ENCODE results near the gene SLC2A13.
"Not testable (repeated sequence)": the region's sequence is repeated elsewhere in the genome, so short reads cannot be mapped to it uniquely, and the experiment has no call there.

Gene SLC2A13

GRCh38 chr12:39848218-39848617 lies 257.7 kb downstream of the SLC2A13 start:
- FAIRE-seq: not testable (repeated sequence)

- FAIRE-seq: no peak
These were observed 258.8 kb downstream of the SLC2A13 start for GRCh38 chr12:39846971-39847650.

- no peak for FAIRE-seq
These were observed 259.6 kb downstream of the SLC2A13 start for GRCh38 chr12:39846304-39846703.

GRCh38 chr12:39840422-39840821 lies 265.5 kb downstream of the SLC2A13 start:
- no peak for FAIRE-seq

GRCh38 chr12:39839072-39839471 lies 266.8 kb downstream of the SLC2A13 start:
- FAIRE-seq: no peak

- no peak for FAIRE-seq
These were observed 270.1 kb downstream of the SLC2A13 start for GRCh38 chr12:39835517-39836489.

GRCh38 chr12:39831587-39832315 lies 274.1 kb downstream of the SLC2A13 start:
- FAIRE-seq: no peak

GRCh38 chr12:39830852-39831520 lies 274.9 kb downstream of the SLC2A13 start:
- FAIRE-seq: no peak

- FAIRE-seq: no peak
These were observed 275.7 kb downstream of the SLC2A13 start for GRCh38 chr12:39830171-39830570.

GRCh38 chr12:39824505-39825212 lies 281.2 kb downstream of the SLC2A13 start:
- FAIRE-seq: no peak

- no peak for FAIRE-seq
These were observed 289.2 kb downstream of the SLC2A13 start for GRCh38 chr12:39816671-39817185.

GRCh38 chr12:39815746-39816145 lies 290.1 kb downstream of the SLC2A13 start:
- FAIRE-seq: no peak

GRCh38 chr12:39814626-39815025 lies 291.3 kb downstream of the SLC2A13 start:
- no peak for FAIRE-seq

- no peak for FAIRE-seq
These were observed 292.1 kb downstream of the SLC2A13 start for GRCh38 chr12:39813776-39814175.

- not testable (repeated sequence) for FAIRE-seq
These were observed 293.4 kb downstream of the SLC2A13 start for GRCh38 chr12:39812456-39812855.

GRCh38 chr12:39807043-39807442 lies 298.8 kb downstream of the SLC2A13 start:
- no peak for FAIRE-seq

GRCh38 chr12:39805651-39806050 lies 300.2 kb downstream of the SLC2A13 start:
- no peak for FAIRE-seq

- no peak for FAIRE-seq
These were observed 301.0 kb downstream of the SLC2A13 start for GRCh38 chr12:39804898-39805297.

GRCh38 chr12:39804479-39804878 lies 301.4 kb downstream of the SLC2A13 start:
- FAIRE-seq: no peak

- FAIRE-seq: no peak
These were observed 302.7 kb downstream of the SLC2A13 start for GRCh38 chr12:39803151-39803550.

- FAIRE-seq: no peak
These were observed 306.9 kb downstream of the SLC2A13 start for GRCh38 chr12:39798977-39799376.

GRCh38 chr12:39798429-39798828 lies 307.5 kb downstream of the SLC2A13 start:
- FAIRE-seq: no peak

All from endometrium (tissue), 2 donors.